GM21515 (cell line): ENCODE data around the gene CELF2.

ENCODE experiments used
- ATAC-seq: cut with Tn5 transposase; IDR thresholded peaks from one replicate; pipeline ENCODE4 v1.9.1; 2021; ENCODE audit not compliant: unreplicated experiment

CELF2 gene

DNA sequence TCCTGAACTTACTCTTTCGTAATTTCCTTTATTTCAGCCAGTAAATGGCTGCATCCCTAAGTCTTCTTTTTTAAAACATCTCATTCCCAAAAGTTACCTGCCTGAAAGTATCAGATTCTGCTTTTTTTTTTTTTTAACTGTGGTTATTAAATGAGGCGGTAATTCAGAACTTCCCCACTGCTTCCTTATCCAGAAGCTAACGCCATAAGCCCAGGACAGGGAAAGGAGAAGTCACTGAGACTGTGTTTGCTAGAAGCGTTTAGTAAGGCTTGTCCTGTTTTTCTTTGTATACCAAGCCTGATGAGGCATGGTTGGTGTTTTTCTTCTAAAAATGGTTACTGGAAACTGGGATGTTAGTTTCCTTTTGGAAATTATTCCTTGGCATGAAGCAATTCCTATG, 197.8 kb downstream of the CELF2 start:
- ATAC-seq: no peak

DNA sequence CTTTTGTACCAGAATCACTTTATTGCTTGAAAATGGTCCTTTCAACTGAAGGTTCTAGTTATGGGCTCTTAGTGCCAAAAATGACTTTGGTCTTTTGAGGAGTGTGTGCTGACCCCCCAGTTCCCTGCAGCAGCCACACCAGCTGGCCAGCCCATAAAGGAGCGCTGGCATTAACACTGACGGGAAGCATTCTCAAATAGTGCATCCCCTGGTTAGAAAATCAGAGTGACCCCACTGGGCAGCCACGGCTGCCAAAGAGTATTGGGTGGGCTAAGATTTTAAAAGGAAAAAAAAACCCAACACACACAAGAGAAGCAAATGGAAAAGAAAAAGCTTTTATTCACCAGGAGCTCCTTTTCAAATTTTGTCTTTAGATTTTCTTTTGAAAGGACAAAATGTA, 199.8 kb downstream of the CELF2 start:
- ATAC-seq: no peak

DNA sequence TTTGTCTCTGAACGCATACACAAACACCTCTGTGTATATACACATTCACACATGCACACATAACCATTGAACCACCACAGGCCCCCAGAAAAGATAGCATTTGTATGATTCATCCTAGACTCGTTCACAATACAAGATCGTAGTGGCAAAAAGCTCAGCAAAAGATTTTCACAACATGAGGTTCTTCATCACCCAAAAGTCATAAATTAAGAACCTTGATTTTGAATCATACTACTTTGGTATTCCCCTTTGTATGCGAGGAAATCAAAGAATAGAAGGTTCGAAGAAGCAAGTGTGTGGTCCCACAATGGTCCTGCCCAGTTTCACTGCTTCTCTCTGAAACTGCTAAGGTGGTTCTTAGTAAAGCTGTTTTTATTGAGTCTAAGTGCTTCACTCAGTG, 200.7 kb downstream of the CELF2 start:
- no peak for ATAC-seq

DNA sequence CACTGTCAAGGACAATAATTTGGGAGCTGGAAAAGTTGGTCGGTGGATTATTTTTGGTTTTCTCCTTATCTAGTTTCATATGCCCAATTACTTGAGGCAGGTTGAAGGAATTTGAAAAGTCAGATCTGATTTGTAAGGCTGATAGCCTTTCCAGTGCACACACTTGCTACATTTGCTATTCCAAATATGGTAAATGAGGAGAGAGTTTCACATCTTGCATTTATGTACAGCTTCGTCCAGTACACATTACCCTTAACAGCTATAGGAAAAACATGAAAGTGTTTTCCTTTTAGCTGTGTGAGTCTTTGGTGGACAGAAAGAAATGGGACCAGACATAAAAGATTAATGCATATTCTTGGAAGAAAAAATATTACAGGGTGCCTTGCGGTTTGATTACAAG, 201.8 kb downstream of the CELF2 start:
- no peak for ATAC-seq

DNA sequence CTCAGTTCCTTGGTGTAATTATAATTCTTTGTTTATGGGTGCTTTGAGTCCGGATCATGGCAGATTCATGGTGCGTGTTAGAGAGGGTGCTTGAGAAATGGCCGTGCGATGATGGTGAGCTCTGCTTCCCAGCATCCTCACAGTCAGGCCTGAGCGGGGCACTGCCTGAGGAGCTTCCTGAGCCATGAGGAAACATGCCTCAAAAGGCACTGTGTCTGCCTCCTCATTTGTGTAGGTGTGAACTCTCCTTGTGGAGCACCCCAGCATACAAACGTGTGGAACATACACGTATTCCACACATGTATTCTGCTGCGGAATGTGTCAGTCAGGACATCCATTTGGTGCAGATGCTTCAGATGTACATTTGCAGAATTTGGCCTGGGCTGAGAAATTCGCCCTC, 205.4 kb downstream of the CELF2 start:
- ATAC-seq: no peak

DNA sequence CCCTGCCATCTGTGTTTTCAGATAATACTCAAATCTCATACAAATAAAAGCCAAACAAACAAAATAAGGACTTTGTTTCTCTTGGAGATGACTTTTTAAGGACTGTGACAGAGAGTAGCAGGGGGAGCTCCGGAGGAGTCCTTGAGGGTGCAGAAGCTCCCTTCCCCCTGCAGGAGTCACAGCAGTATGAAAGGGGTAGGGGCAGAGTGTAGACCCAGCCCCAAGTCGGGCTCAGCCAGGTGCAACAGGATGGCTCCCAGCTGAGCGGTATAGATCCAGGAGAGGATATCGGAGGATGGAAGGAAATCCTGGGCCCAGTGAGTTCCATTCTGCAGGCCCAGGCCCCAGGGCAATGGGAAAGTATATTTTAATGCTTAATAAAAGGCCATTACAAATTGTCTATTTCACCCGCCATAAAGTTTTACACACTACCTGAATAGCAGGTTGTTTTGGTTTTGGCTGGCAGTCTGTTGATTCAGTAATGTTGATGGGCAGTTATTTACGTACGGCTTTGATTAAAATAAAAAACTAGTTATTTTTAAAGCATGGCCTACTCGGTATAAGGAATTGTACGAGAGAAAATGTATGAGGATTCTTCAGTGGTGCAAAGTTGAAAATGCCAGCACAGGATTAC, 206.0 kb downstream of the CELF2 start:
- ATAC-seq: no peak

DNA sequence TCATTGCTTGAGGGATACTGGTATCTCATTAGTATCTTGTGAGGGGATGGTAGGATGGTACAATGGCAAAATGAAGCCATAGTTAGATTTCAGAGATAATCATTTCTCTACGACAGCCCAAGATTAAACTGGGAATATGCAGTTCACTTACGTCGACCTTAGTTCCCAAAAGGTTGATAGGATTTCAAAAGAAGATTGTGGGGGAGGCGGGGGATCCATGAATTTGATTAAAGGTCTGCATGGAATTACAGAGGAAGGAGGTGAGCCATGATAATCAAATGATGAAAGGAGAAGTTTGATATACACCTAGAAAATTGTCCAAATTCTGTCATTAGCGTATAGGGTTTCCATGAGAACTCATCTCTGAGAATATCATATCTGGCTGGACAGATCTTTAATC, 206.6 kb downstream of the CELF2 start:
- ATAC-seq: no peak

DNA sequence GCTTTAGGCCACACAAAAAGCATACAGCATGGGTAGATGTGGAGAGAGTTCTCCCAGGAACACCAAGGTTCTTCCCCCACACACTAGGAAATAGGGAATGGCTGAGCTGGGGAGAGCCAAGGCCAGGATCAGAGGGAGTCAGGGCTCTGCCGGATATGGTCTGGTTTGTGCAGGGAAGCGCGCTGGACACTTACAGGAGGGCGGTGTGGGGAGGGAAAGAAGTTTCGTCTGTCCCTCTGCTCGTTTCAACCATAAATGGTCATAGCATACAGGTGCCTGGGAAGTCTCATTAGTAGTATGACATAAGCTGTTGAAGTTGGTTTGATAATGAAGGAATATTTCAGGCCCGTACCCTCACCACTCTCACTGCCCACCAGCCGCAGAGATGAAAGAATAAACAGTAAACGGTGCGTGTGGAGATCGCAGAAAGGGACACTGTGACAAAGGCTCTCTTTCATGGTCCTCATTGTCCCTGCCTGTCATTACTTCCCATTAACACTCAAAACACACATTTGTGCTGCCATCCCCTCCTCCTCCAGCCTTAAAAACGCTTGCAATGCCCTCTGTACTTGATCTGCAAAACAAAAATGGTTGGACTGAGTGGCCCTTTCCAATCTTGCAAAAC, 207.2 kb downstream of the CELF2 start:
- no peak for ATAC-seq

DNA sequence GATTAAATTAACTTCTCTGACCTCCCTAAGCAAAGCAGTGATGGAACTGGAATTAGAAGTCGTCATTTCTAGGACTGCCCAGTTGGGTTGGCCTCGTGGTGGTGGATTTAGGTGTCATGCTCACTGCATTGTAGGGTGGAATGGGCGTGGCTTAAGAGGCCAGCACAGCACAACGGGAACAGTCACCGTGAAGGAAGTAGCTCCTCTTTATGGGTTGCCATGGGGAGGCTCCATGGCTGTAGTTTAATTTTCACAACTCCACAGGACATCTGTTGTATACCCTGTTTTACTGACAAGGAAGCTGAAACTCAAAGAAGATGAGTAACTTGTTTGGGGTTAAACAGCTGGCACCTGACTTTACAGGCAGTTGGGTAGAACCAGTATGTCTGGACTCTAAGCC, 208.3 kb downstream of the CELF2 start:
- ATAC-seq: peak; percentile 41

DNA sequence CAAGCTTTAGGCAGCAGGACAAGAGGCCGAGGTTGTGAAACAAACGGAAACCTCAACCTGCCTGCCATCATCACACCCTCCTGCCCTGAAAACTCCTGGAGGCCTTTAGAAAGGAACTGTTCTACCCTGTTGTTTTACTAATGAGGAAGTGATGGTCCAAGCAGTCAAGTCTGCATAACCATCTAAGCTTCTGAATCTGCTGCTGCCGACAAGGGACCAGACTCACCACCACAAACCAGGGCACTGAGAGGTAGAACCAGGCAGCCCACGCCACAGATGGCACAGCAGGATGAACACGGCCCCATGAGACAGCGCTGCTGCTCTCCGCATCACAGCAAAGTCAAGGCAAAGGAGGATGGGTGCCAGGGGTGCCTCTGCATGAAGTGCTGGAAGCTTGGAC, 209.4 kb downstream of the CELF2 start:
- peak; percentile 49 for ATAC-seq

DNA sequence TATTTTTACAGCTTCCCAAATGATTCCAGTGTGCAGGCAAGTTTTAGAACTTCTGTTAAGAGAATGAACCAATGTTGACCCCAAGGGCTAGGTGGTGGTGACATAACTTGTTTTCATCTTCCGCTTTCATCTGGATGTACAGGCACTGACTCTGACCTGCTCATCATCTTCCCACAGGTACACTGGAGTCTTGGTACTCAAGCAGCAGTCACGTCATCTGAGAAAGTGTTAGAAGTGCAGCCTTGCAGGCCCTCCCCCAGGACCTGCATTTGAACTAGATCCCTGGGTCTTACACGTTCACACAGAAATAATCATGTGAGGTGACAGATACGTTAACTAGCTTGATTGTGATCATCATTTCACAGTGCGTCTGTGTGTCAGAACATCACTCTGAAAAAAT, 212.2 kb downstream of the CELF2 start:
- ATAC-seq: no peak

DNA sequence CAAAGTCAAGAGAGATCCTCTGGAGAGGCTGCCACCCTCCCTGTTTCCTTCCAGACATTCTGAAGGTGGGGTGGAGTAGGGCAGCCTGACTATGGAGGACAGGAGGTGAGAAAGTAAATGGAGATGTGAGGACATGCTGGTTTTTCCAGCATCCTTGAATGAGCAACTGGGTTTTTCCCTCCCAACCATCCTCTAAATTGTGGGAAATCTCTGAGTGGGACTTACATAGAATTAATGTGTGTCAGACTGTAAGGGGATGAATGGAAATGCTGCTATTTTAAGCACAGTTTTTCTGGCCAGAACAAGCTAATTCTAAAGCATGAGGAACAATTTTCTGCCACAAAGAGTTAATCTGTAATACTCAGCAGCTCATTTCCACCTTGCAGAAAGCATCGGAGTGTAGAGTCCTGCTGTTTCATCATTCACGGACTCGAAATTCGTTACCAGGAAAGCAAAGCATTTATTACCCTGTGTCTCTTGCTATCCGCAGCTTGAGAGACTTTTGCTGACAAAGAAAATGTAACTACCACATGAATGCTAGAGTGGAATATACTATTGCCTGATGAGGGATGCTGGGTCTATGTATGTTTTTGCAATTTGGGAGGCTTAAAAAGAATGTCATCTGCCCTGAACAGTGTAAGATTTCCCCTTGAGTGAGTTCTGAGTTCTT, 213.0 kb downstream of the CELF2 start:
- ATAC-seq: no peak

DNA sequence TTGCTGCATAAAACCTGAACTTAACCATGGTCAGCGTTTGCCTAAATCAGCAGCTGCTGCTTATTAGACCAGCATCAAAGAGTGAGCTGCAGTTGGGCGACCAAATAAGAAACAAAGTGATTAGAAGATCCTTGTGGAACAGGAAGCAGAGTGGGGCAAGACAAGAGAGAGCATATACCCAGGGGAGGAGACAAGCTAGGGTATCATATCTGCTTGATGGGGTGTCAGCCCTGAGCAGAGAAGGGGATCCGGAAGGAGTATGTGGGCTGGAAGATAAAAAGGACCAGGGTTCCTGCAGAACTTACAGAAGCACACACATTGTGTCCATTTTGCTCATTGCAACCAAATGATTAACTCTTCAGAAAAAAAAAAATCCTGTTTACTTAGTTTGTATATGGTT, 213.6 kb downstream of the CELF2 start:
- ATAC-seq: no peak

DNA sequence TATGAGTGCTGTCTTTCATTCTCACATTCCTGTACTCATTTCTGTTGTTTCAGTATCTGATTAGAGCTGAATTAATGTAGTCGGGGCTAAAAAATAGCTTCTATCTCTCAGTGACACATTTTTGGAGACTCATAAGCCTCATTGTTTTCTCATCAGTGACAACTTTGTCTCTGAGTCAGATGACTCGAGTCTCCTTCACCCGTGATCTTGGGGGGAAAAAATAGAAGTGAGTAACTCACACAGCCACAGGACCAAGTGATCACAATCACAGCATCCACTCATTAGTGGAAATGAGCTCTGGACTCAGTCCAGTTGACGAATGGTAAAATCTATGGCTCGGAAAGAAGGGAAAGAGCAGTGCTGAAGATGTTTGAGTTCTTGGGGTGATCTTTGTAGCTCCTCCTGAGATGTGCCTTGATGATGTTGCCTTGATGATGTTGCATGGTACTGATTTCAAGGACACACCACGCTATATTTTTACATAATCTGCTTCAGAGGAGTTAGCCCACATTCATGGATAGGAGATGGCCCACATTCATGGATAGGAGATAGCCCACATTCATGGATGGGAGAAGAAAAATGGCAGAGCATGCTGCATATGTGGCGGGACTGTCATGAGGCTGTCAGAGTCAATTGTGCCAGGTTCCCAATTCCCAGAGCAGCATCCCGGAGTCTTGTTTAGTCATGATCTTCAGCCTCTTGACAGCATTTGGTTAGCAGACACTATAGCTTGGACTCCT, 214.7 kb downstream of the CELF2 start:
- no peak for ATAC-seq

DNA sequence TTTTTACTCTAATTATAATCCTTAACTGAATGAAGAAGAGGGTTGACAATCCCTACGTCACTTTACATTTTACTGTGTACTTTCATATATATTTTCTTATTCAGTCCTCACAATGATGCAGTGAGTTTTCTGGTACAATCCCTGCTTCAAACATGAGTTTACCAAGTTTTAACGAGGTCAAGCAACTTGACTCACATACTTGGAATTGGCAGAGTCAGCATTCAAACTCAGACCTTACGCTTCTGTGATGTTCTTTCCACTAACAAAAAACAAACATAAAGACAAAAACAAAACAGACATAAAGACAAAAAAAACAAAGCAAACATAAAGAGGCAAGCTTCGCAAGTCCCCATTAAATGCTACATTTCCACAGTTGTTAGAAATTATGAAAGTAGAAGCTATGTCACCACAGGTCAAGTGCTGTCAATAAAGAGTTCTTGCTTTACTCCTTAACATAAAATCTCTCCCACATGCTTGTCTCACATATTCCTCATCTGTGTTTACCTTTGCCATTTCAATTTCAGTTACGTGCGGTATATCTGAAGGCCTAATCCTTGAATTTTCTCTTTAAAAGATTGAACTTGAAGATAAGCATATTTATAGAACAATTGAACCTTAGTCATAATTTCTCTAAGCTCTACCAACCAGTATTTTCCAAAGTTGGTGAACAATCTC, 217.3 kb downstream of the CELF2 start:
- ATAC-seq: no peak

DNA sequence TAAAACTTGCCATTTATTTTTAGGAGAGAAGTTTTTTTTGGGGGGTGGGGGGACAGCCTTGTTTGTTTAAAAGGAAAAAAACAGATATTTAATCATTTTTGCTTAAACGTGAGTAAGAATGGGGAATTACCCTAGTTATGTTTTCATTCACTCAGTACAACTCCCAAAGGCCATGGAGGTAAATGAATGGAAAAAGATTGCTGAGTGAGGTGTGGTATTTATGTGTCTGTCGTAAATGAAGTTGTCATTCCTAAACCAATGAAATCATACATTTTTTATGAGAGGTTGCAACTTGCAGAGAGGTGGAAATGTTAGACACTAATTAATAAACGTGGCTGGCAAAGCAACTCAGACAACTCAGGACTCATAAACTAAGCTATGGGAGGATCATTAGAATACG, 218.1 kb downstream of the CELF2 start:
- no peak for ATAC-seq

DNA sequence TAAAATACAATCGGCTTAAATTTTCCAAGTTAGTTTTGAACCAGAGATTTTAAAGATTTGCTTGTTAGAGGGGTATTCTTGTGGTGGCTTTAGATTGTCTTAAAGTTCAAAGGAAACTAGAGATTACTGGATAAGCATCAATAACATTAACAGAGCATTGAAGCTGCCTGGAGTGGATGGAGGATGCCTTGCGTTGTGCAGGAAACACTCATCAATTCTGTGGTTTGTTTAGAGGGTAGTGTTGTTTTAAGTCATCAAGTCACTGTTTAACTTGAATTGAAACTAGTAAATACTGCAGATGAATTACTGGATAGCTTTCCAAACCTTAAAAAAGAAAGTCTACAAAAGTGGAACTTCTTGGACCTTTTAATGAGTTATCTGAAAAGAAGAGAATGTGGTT, 218.6 kb downstream of the CELF2 start:
- peak; percentile 61 for ATAC-seq

DNA sequence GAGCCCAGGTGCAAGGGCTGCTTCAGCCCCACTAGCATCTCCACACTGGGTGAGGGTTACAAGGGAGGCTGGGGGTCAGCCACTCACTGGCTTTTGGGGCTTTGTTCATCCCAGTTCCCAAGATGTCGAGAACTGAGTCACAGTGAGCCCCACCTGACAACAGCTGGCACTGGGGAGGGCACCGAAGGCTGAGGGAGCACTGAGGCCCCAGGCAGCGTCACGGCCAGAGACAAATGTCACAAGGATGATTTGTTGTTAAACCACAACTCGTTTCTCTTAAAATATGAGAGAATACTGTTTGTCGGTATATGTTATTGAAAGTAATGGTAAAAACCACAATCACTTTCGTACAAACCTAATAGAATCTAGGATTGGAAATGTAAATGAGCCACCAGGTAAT, 219.9 kb downstream of the CELF2 start:
- peak; percentile 36 for ATAC-seq

DNA sequence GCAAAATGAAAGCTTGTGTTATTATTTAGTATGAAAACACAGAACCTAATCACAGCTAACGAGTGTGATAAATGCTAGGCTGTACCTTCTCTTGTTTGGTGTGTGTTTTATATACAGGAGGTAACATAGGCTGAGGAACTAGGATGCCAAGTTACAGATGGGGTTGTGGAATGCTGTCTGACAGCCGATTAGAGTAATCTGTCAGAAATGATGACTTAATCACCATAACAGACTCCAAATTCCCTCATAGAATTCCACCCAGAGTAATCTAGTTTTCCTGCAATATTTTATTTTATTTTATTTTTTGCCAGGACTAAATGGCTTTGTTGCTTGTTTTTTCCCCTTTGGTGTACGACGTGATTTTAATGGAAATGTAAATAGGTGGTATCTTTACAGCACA, 221.2 kb downstream of the CELF2 start:
- no peak for ATAC-seq

DNA sequence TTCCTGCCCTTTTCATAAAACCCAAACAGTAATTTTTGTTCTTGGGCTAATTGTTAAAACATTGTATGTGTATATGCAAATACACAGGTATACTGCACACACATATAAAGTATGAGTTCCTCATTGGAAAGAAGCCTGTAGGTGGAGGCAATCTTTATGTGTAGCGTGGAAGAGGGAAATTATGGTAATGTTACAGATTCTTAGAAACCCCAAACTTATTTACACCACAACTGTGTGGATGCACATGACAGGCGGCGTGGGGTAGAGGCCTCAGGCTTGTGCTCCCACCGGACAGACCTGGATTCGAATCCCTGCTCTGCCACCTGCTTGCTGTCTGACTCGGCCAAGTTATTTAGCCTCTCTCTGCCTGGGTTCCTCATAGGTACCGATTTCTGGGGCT, 223.0 kb downstream of the CELF2 start:
- ATAC-seq: no peak
